Progenitor cell of endocrine pancreas (in vitro differentiated cells): Measurements from ENCODE around the gene ETHE1. TPM values are rescaled to one million over a fixed set of nuclear protein-coding genes. Genes with fewer than 3 reads are reported as not detected.

Experiments
- DNase-seq: peaks from one replicate; pipeline ENCODE4 v3.0.0; 2021; ENCODE audit warnings: low spot score; ENCODE audit not compliant: unreplicated experiment
- H3K27ac Mint-ChIP-seq: 2 replicates; pipeline ENCODE4 v1.8.0; 2021; ENCODE audit warnings: mild to moderate bottlenecking, moderate library complexity, mixed read lengths
- H3K27me3 Mint-ChIP-seq: 2 replicates; pipeline ENCODE4 v1.8.0; 2021; ENCODE audit warnings: mixed read lengths
- H3K36me3 Mint-ChIP-seq: 2 replicates; pipeline ENCODE4 v1.8.0; 2022; ENCODE audit warnings: mixed read lengths; ENCODE audit not compliant: insufficient read depth
- H3K4me1 Mint-ChIP-seq: 2 replicates; pipeline ENCODE4 v1.8.0; 2021; ENCODE audit warnings: low read depth, mixed read lengths
- H3K4me3 Mint-ChIP-seq: 2 replicates; pipeline ENCODE4 v1.8.0; 2021; ENCODE audit warnings: low read depth, mild to moderate bottlenecking, moderate library complexity, mixed read lengths
- H3K9me3 Mint-ChIP-seq: 2 replicates; pipeline ENCODE4 v1.8.0; 2021; ENCODE audit warnings: low read depth, mixed read lengths
- total RNA-seq: library from RNA; stranded (reverse); gene quantifications from 2 replicates; pipeline ENCODE4 v1.2.1, GENCODE V29; 2021
- TF ChIP-seq, protein P1 (sequence below): fragments of 200-600 bp; sonication (generic); IDR thresholded peaks from one replicate; pipeline ENCODE4 v1.5.0; 2021; ENCODE audit warnings: antibody characterized with exemption, mild to moderate bottlenecking; ENCODE audit not compliant: unreplicated experiment

ETHE1 gene
- total RNA-seq, 1 donor from 2014 or later = 28.0 TPM

DNA sequence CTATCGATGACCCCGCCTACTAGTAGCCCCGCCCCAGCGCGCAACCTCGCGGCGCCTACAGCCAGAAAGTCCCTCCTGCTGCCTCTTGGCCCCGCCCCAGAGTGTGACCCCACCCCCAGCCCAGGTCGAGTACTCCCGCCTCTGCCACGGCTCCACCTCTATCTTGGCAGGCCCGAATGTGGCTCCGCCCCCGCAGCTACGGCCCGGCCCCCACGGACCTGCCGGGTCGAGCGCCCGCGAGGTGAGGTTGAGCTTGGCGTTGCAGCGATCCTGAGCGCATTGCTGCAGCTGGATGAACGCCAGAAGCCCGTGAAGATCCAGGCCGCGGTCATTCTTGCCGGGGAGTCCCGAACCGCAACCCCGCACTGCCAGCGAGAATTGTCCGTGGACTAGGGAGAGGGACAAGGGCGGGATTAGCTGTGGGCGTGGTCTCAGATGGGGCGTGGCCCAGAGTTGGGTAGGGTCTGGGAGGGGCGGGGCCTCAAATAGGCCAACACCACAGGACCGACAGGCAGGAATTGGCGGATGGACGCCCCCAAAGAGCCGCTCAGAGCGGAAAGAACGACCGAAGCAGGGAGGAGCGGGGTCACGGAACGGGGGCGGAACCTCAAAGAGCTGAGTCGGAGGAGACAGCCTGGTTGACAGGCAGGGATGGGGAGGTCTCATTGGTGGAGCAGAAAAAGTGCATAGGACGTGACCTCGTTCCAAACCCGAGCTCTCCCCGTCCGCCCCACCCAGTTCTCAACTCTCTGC is 63.4 kb downstream of the ETHE1 start:
- H3K4me3 Mint-ChIP-seq = peak overlapping the region; percentile 85
- H3K9me3 Mint-ChIP-seq = no peaks in the 10 kb centered on the region
- H3K27ac Mint-ChIP-seq = peak overlapping the region; percentile 87
- peaks cover 1% of the 10 kb centered on the region for H3K36me3 Mint-ChIP-seq
- no peaks in the 10 kb centered on the region for H3K4me1 Mint-ChIP-seq
- TF ChIP-seq, protein P1, sequence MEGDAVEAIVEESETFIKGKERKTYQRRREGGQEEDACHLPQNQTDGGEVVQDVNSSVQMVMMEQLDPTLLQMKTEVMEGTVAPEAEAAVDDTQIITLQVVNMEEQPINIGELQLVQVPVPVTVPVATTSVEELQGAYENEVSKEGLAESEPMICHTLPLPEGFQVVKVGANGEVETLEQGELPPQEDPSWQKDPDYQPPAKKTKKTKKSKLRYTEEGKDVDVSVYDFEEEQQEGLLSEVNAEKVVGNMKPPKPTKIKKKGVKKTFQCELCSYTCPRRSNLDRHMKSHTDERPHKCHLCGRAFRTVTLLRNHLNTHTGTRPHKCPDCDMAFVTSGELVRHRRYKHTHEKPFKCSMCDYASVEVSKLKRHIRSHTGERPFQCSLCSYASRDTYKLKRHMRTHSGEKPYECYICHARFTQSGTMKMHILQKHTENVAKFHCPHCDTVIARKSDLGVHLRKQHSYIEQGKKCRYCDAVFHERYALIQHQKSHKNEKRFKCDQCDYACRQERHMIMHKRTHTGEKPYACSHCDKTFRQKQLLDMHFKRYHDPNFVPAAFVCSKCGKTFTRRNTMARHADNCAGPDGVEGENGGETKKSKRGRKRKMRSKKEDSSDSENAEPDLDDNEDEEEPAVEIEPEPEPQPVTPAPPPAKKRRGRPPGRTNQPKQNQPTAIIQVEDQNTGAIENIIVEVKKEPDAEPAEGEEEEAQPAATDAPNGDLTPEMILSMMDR = no peak
- DNase-seq = peak; percentile 91
- H3K27me3 Mint-ChIP-seq = peaks cover 61% of the 10 kb centered on the region

DNA sequence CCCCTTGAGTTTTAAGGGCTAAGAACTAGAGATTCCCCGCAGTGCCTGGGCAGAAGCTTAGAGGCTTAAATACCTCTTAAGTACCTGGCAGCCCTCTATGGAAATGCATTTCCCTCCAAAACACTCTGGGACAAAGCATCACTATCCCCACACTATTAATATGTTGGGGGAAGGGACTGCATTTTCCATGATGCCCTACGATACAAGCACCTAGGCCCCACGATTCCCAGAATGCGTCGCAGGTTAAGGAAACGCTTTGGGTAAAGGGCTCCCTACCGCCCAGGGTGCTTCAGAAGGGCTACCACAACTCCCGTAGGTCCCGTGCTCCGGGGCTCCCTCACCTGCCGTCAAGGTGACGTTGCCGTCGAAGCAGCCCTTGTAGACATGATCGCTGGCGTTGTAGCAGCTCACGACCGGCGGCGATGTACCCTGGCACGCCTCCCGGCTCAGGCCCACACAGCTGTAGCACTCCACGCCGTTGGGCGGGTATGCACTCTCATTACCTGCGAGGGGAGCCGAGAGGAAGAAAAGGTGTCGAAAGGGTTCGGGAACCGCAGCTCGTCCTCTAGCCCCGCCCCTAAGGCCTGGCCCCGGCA is 64.1 kb downstream of the ETHE1 start:
- TF ChIP-seq, protein P1 = no peak
- peaks cover 56% of the 10 kb centered on the region for H3K27me3 Mint-ChIP-seq
- H3K27ac Mint-ChIP-seq = no peak overlapping the region
- peaks cover 1% of the 10 kb centered on the region for H3K36me3 Mint-ChIP-seq
- H3K9me3 Mint-ChIP-seq = no peaks in the 10 kb centered on the region
- no peak for DNase-seq
- H3K4me3 Mint-ChIP-seq = peak overlapping the region; percentile 85
- no peaks in the 10 kb centered on the region for H3K4me1 Mint-ChIP-seq

DNA sequence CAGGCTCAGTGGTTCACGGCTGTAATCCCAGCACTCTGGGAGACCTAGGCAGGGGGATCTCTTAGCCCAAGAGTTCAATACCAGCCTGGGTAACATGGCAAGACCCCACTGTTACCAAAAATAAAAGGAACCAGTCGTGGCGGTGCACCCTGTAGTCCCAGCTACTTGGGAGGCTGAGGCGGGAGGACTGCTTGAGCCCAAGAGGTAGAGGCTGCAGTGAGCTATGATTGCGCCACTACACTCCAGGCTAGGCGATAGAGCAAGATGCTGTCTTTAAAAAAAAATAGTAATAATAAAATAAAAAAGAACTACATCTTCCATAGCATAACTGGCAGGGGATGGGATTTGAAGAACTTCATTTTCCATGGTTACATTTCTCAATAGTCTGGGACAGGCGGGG is 64.6 kb downstream of the ETHE1 start:
- Mint-ChIP-seq H3K4me3 (no peak overlapping the region), H3K27ac (no peak overlapping the region), H3K9me3 (no peaks in the 10 kb centered on the region), H3K4me1 (no peaks in the 10 kb centered on the region), H3K27me3 (peaks cover 58% of the 10 kb centered on the region), H3K36me3 (peaks cover 1% of the 10 kb centered on the region)
- no peak for DNase-seq
- TF ChIP-seq, protein P1 = no peak

DNA sequence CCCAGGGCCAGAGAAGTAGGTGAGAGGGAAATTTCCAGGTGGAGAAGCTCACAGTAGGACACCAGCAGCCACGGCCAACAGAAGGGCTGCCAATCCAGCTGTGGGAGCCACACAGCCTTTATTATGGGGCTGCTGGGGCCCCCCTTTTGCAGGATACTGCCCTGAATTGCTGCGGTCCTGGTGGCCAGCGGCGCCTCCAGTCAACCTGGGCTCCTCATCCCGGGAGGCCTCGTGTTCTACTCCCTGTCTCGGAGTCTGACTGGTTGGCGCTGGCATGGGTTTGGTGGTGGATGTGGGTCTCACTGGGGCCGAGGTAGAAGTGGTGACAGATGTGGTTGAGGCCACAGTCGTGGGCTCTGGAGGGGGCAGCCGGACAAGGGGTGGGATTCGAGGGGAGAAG is 65.7 kb downstream of the ETHE1 start:
- TF ChIP-seq, protein P1 = no peak
- no peak overlapping the region for H3K4me3 Mint-ChIP-seq
- H3K4me1 Mint-ChIP-seq = no peaks in the 10 kb centered on the region
- peaks cover 1% of the 10 kb centered on the region for H3K36me3 Mint-ChIP-seq
- H3K27ac Mint-ChIP-seq = no peak overlapping the region
- peaks cover 57% of the 10 kb centered on the region for H3K27me3 Mint-ChIP-seq
- H3K9me3 Mint-ChIP-seq = no peaks in the 10 kb centered on the region
- no peak for DNase-seq

DNA sequence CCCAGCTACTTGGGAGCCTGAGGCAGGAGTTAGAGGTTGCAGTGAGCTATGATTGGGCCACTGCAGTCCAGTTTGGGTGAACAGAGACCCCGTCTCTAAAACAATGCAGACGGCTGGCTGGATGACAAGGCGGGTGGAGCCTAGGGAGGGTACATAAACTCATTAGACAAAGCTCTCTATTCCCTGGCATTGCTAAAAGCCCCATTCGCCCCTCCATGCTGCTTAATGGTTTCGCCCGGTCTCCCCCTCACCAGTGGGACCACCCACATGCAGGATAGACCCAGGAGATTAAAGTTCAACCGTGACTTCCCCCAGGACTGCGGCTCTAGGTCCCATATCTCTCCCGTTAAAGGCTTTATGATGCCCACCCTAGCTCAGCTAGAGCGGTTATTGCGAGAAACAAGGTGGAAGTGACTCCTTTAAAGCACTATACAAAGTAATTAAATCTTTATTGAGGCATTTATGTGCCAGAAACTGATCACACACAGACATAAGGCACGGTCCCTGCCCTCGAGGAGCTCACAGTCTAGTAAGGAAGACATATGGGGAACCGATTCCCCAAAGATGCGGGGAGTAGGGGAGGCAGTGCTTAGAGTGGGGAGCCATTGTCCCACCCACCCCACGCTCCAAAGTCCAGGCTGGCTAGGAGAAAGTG is 66.5 kb downstream of the ETHE1 start:
- Mint-ChIP-seq H3K36me3 (peaks cover 1% of the 10 kb centered on the region), H3K4me1 (peaks cover 4% of the 10 kb centered on the region), H3K27me3 (peaks cover 55% of the 10 kb centered on the region), H3K27ac (no peak overlapping the region), H3K9me3 (no peaks in the 10 kb centered on the region), H3K4me3 (no peak overlapping the region)
- DNase-seq = no peak
- TF ChIP-seq, protein P1 = no peak
